SHP77 treated with DMSO at 0.1 percent for 48 hours (cell line): Measurements from ENCODE around the gene GPR156.

ENCODE experiments used
- DNase-seq: peaks from one replicate; lab custom pipeline; 2025; lab: John Stamatoyannopoulos, UW

Gene GPR156

GRCh38 chr3:120196333-120196732, 88.7 kb downstream of the GPR156 start:
- DNase-seq: no peak

GRCh38 chr3:120193554-120193953, 91.5 kb downstream of the GPR156 start:
- DNase-seq: no peak

- DNase-seq: no peak
Measured at GRCh38 chr3:120192579-120192978, 92.4 kb downstream of the GPR156 start.

- no peak for DNase-seq
Measured at GRCh38 chr3:120192159-120192558, 92.9 kb downstream of the GPR156 start.

GRCh38 chr3:120182613-120183511, 102.2 kb downstream of the GPR156 start:
- DNase-seq: no peak

DNA sequence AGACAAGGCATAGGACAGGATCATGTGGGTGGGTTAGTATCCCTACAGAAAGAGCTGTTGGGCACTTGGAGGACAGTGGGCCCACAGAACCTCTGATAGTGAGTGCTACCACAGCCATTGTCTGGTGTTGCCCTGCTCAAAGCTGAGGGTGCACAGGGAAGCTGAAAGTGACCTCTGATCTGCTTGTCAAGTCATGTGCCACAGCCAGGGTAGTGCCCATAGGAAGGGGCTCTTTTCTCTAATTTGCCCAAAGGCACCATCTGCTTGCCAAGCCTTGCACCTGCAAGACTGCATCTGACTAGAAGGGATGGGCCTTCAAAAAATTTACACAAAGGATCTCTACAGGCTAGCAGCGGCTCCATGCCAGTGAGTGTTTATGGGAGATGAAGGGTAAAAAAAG, 103.4 kb downstream of the GPR156 start:
- no peak for DNase-seq

GRCh38 chr3:120180731-120181412, 104.2 kb downstream of the GPR156 start:
- no peak for DNase-seq

DNA sequence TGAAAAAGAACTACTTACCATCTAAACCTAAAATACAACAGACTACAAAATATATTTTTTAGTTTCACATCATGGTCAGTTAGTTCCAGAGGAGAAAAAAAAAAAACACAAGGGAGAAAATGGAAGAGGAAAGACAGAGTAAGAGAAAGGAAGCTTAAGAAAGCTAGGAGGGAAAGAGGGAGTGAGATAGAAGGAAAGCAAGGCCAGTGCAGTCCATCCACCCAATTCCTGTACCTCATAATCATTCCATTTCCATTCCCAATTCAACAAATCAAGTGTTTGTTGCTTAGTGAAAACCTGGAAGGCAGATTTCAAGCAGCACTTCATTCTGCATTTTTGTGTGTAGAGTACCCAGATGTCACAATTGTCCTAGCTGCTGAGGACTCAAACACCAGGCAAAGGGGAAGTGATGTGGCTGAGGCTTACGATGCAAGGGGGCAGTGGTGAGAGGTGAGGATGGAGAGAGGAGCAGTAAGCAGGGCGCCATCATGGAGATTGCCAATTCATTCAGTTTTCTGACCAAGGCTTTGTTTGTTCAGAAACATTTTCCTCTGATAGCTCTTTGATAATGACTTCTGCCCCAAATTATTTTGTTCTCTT, 107.2 kb downstream of the GPR156 start:
- DNase-seq: peak; percentile 45

DNA sequence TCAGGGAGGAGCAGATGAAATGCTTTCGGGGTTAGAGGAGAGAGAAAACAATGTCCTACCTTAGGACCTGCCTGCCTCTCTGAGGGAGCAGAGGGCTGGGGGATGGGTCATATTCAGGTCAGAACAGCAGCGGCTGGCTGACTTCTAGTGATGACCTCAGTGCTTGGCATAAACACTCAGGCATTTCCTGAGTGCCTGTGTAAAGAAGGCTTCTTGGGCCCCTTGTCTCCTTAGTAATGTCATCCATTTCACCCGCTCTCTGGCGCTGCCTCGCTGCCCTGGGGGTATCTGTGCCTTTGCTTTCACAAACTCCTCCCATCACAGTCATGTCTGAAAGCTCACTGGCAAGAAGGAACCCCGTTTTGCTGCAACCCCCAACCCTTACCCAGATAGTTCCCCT, 107.9 kb downstream of the GPR156 start:
- no peak for DNase-seq

DNA sequence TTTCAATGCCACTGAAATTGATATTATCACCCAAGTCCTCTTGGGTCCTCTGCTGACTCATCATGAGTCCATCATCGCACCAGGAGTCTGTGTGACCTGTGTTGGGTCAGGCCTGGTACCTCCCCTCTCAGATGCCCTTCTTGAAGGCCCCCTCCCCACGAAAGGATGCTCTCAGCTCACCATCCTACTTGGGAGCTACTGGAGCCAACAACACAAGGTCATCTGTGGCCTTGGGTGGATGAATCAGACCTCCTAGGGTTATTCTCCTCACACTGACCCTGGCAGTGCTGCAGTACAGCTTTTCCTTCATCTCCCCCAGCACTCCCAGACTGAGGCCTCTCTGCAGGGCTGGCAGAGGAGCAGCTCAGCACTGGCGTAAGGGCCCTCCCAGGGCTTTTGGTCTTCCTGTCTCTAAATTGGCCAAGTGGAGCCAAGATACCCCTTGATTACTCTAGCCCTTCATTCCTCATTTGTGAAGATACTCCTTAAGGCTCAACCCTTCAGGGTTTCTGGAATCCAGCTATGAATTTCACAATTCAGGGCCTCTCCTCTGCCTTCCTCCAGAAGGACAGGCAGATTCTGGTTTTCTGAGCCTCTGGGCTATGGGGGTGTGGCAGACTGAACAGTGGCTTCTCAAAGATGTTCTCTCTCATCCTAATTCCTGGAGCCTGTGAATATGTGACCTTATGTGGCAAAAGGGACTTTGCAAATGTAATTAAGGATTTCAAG, 110.0 kb downstream of the GPR156 start:
- DNase-seq: no peak

GRCh38 chr3:120173056-120173675, 111.9 kb downstream of the GPR156 start:
- no peak for DNase-seq

DNA sequence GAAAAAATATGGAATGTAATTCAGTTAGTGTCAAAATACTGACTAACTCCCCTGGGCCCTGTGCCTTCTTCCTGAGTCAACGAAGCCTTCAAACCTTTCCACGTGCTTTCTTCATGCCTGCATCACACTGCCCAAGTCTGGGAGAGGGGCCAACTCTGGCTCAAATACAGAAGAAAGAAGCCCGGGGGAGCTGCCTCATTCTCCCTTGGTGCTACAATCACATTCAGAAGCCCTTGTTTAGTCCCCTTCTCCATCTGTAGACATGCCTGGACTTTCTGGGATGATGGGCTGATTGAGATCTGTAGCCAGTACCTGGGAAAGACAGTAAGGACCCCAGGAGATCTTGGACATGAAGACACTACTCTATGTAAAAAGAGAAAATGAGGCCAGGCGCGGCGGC, 113.0 kb downstream of the GPR156 start:
- DNase-seq: no peak

- DNase-seq: no peak
Measured at GRCh38 chr3:120171134-120171873, 113.7 kb downstream of the GPR156 start.

- DNase-seq: no peak
Measured at GRCh38 chr3:120170223-120170622, 114.8 kb downstream of the GPR156 start.

DNA sequence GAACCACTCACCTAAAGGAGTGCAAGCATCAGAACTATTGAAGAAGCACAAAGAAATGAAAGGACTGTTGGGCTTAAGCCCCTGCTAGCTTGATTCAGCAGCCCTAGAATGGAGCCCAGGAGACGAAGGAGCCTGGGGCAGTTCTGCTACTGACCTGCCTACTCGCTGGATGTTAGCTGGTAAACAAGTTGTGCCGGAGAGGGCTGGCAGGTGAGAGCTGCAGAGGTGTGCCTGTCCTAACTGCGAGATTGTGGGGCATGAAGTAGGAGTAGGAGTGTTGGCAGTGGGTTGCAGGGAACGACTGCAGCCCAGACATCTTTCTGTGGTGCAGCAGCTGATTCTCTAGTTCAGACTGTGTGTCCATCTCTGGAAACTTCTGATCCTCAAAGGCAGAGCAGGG, 115.6 kb downstream of the GPR156 start:
- no peak for DNase-seq

DNA sequence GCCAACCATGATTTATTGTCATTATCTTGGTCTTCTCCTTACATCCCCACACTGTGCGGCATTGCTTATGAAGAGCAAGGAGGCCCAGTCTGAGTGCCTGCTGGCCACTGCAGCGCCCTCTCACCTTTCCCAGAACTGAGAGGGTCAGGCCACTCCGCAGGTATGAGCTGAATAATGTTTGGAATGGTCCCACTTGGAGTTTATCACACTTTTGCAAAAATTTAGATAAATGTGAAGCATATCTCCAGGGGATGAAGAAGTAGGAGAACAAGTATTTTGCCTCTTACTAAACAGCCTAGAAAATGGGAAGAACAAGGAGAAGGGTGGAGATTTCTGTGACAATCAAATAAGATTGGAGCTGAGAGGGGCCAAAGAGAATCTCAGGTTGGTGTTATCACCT, 116.4 kb downstream of the GPR156 start:
- DNase-seq: no peak

GRCh38 chr3:120168038-120168437, 117.0 kb downstream of the GPR156 start:
- no peak for DNase-seq

DNA sequence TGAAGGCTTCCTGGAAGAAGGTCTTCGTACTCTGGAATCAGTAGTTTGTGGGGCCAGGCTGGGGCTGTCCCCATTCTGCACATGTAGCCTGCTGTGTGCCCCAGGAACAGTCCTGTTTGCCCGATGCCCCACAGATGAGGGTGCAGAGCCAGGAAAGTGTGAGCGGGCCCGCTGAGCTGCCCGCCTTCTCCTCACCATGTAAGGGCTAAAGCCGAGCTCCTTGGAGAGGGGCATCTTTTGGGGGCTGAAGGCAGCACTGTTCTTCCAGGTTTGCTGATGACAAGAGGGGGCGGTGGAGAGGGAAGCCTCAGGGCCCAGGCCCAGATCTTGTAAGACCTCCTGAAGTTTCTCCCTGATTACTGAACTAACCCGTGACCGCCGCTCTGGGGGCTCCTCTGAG, 117.5 kb downstream of the GPR156 start:
- DNase-seq: no peak

DNA sequence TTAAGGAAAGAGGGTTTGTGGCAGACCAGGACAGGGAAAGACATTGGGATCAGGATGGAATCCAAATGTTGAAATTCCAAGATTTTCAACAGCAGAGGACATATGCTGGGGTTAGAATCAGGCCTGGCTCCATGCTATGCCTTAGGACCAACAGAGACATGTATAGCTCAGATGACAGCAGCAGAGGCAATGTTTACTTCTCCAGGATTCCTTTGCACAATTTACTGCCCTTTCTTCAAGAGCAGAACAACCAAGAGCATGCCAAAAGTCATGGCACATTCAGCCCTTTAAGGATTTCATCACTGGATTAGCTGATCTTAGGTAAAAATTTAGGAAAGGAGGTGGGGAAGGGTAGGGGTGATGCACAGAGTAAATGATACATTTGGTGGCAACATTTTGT, 121.2 kb downstream of the GPR156 start:
- no peak for DNase-seq

- DNase-seq: no peak
Measured at GRCh38 chr3:120163026-120163425, 122.0 kb downstream of the GPR156 start.

GRCh38 chr3:120162400-120162799, 122.6 kb downstream of the GPR156 start:
- DNase-seq: no peak
